HK-2 (cell line): ENCODE measurements around the gene LIMS2.

Experiments used
- DNase-seq: peaks from one replicate; pipeline ENCODE4 v3.0.0-alpha.2; 2018; ENCODE audit not compliant: unreplicated experiment

Gene LIMS2

GRCh38 chr2:127634626-127635379, 40.5 kb downstream of the LIMS2 start:
- DNase-seq: no peak

GRCh38 chr2:127634066-127634617, 41.2 kb downstream of the LIMS2 start:
- DNase-seq: no peak

- DNase-seq: no peak
Measured at GRCh38 chr2:127633556-127634065, 41.7 kb downstream of the LIMS2 start.

GRCh38 chr2:127632592-127633489, 42.5 kb downstream of the LIMS2 start:
- DNase-seq: no peak

- DNase-seq: no peak
Measured at GRCh38 chr2:127631997-127632581, 43.2 kb downstream of the LIMS2 start.

GRCh38 chr2:127631541-127631996, 43.8 kb downstream of the LIMS2 start:
- DNase-seq: no peak

- no peak for DNase-seq
Measured at GRCh38 chr2:127630864-127631540, 44.3 kb downstream of the LIMS2 start.

GRCh38 chr2:127630096-127630863, 45.0 kb downstream of the LIMS2 start:
- no peak for DNase-seq

GRCh38 chr2:127629637-127630036, 45.7 kb downstream of the LIMS2 start:
- DNase-seq: no peak

GRCh38 chr2:127628767-127629614, 46.3 kb downstream of the LIMS2 start:
- DNase-seq: no peak

- no peak for DNase-seq
Measured at GRCh38 chr2:127627740-127628571, 47.4 kb downstream of the LIMS2 start.

- no peak for DNase-seq
Measured at GRCh38 chr2:127626917-127627739, 48.2 kb downstream of the LIMS2 start.

GRCh38 chr2:127626175-127626574, 49.2 kb downstream of the LIMS2 start:
- no peak for DNase-seq

GRCh38 chr2:127625572-127625951, 49.8 kb downstream of the LIMS2 start:
- no peak for DNase-seq

- no peak for DNase-seq
Measured at GRCh38 chr2:127624756-127625571, 50.4 kb downstream of the LIMS2 start.

- DNase-seq: no peak
Measured at GRCh38 chr2:127624320-127624755, 51.0 kb downstream of the LIMS2 start.
